CD14-positive monocyte (primary cell): ENCODE data around the gene ARL4D. TPM values are rescaled to one million over a fixed set of nuclear protein-coding genes. Genes with fewer than 3 reads are reported as not detected.
A peak's percentile ranks its signal among the peaks of the same experiment; 100 is the strongest.

Experiments
- DNase-seq, 3 donors: peaks; one replicate each; pipeline ENCODE4 v3.0.0-alpha.2; 2011 to 2022
- H2AFZ ChIP-seq: 2 replicates; pipeline ENCODE4 v1.6.0; 2012; ENCODE audit warnings: mild to moderate bottlenecking, low read depth, low read length, inconsistent platforms; ENCODE audit not compliant: insufficient read depth, poor library complexity, severe bottlenecking
- H3K27ac ChIP-seq, 2 donors: 1 replicate in 1 of 2; 2 replicates in 1 of 2; pipeline ENCODE4 v1.5.1; 2012 to 2013; ENCODE audit warnings: low read length in 2 of 2, control low read depth in 1 of 2, inconsistent platforms in 1 of 2, low read depth in 1 of 2, mild to moderate bottlenecking in 1 of 2
- H3K27me3 ChIP-seq, 2 donors: one replicate each; pipeline versions ENCODE4 v1.6.0 to v1.6.1; 2011 to 2013; ENCODE audit warnings: low read length in 2 of 2; ENCODE audit not compliant: control insufficient read depth in 2 of 2, insufficient read depth in 2 of 2
- H3K36me3 ChIP-seq, 2 donors: replicated peaks in 1 of 2; 1 replicate in 1 of 2; 2 replicates in 1 of 2; pipeline versions ENCODE4 v1.5.1 to v1.6.1; 2012 to 2013; ENCODE audit warnings: low read length in 2 of 2, control low read depth in 1 of 2, inconsistent platforms in 1 of 2, mild to moderate bottlenecking in 1 of 2; ENCODE audit not compliant: insufficient read depth in 2 of 2, control insufficient read depth in 1 of 2
- H3K4me1 ChIP-seq, 2 donors: 1 replicate in 1 of 2; 2 replicates in 1 of 2; pipeline versions ENCODE4 v1.5.1 to v1.6.1; 2012 to 2013; ENCODE audit warnings: low read length in 2 of 2, control low read depth in 1 of 2, inconsistent platforms in 1 of 2, mild to moderate bottlenecking in 1 of 2, moderate library complexity in 1 of 2; ENCODE audit not compliant: insufficient read depth in 2 of 2, control insufficient read depth in 1 of 2
- H3K4me2 ChIP-seq: replicated peaks from 2 replicates; pipeline ENCODE3; 2012; ENCODE audit warnings: low read length, moderate library complexity, mild to moderate bottlenecking; ENCODE audit not compliant: poor library complexity, severe bottlenecking; ENCODE audit errors: extremely low read depth
- H3K4me3 ChIP-seq, 3 experiments: fragments of 200-600 bp in 1 of 3; sonication (generic) in 1 of 3; replicated peaks in 1 of 3; 1 replicate in 2 of 3; 2 replicates in 1 of 3; pipeline ENCODE4 v1.5.1; 2011 to 2013; ENCODE audit warnings: low read length in 3 of 3, mild to moderate bottlenecking in 3 of 3, control low read depth in 2 of 3, low read depth in 2 of 3, inconsistent platforms in 1 of 3, moderate library complexity in 1 of 3
- H3K79me2 ChIP-seq: 2 replicates; pipeline ENCODE4 v1.6.0; 2012; ENCODE audit warnings: mild to moderate bottlenecking, control low read depth, inconsistent platforms, low read length, moderate library complexity; ENCODE audit not compliant: insufficient read depth
- H3K9ac ChIP-seq: 2 replicates; pipeline ENCODE4 v1.6.0; 2017; ENCODE audit warnings: low read length, mild to moderate bottlenecking; ENCODE audit not compliant: insufficient read depth, poor library complexity, severe bottlenecking
- H3K9me3 ChIP-seq, 2 donors: replicated peaks in 1 of 2; 1 replicate in 1 of 2; 2 replicates in 1 of 2; pipeline versions ENCODE4 v1.5.1 to v1.6.1; 2012 to 2013; ENCODE audit warnings: low read length in 2 of 2, control low read depth in 1 of 2; ENCODE audit not compliant: control insufficient read depth in 1 of 2, insufficient read depth in 1 of 2
- H4K20me1 ChIP-seq: 2 replicates; pipeline ENCODE4 v1.6.0; 2012; ENCODE audit warnings: mild to moderate bottlenecking, low read length, control low read depth, moderate library complexity; ENCODE audit not compliant: insufficient read depth
- H3K27ac Mint-ChIP-seq, 7 donors: one replicate each; pipeline ENCODE4 v1.8.0; 2020; ENCODE audit warnings: mild to moderate bottlenecking in 7 of 7, mixed read lengths in 7 of 7, moderate library complexity in 6 of 7, inconsistent platforms in 2 of 7
- H3K27me3 Mint-ChIP-seq, 3 donors: one replicate each; pipeline ENCODE4 v1.8.0; 2021 to 2022; ENCODE audit warnings: low read depth in 3 of 3, mild to moderate bottlenecking in 3 of 3, mixed read lengths in 3 of 3, moderate library complexity in 3 of 3, inconsistent platforms in 1 of 3
- H3K36me3 Mint-ChIP-seq, 2 donors: one replicate each; pipeline ENCODE4 v1.8.0; 2020; ENCODE audit warnings: mixed read lengths in 2 of 2, inconsistent platforms in 1 of 2, mild to moderate bottlenecking in 1 of 2
- H3K4me1 Mint-ChIP-seq: one replicate; pipeline ENCODE4 v1.8.0; 2020; ENCODE audit warnings: mild to moderate bottlenecking, mixed read lengths
- H3K4me3 Mint-ChIP-seq, 2 donors: one replicate each; pipeline ENCODE4 v1.8.0; 2020; ENCODE audit warnings: mild to moderate bottlenecking in 2 of 2, mixed read lengths in 2 of 2, moderate library complexity in 1 of 2
- H3K9me3 Mint-ChIP-seq, 7 donors: one replicate each; pipeline ENCODE4 v1.8.0; 2020 to 2022; ENCODE audit warnings: mixed read lengths in 7 of 7, mild to moderate bottlenecking in 6 of 7, moderate library complexity in 6 of 7, inconsistent platforms in 2 of 7
- WGBS: methylation state at CpG from one replicate; pipeline ENCODE4 v1.1.5; 2013; ENCODE audit warnings: missing lambda C conversion rate; ENCODE audit not compliant: insufficient coverage; 5-methylcytosine and 5-hydroxymethylcytosine counted together
- intact Hi-C, 2 donors: fragments of 100-400 bp; cut with micrococcal nuclease; formaldehyde crosslinking; loops; one replicate each; pipeline versions ENCODE4 v1.15.0 to v1.15.1; 2023
- polyA plus RNA-seq, 3 donors: library from polyadenylated mRNA; depleted of rRNA in 1 of 3; unstranded in 2 of 3; stranded (reverse) in 1 of 3; fragments of 300-500 nt in 2 of 3; fragments of >200 nt in 1 of 3; fragmentation: Illumina TruSeq in 2 of 3; gene quantifications; 1 replicate in 2 of 3; 2 replicates in 1 of 3; pipeline ENCODE4 v1.2.3, GENCODE V29; 2012 to 2021
- TF ChIP-seq, protein P1 (sequence below): fragments of 200-600 bp; IDR thresholded peaks from one replicate; pipeline ENCODE4 v1.8.0; 2022; ENCODE audit warnings: antibody characterized with exemption, mild to moderate bottlenecking

The ARL4D gene
- polyA plus RNA-seq, 3 donors, result 0.75 to 2.4 (median 1.7) TPM

DNA sequence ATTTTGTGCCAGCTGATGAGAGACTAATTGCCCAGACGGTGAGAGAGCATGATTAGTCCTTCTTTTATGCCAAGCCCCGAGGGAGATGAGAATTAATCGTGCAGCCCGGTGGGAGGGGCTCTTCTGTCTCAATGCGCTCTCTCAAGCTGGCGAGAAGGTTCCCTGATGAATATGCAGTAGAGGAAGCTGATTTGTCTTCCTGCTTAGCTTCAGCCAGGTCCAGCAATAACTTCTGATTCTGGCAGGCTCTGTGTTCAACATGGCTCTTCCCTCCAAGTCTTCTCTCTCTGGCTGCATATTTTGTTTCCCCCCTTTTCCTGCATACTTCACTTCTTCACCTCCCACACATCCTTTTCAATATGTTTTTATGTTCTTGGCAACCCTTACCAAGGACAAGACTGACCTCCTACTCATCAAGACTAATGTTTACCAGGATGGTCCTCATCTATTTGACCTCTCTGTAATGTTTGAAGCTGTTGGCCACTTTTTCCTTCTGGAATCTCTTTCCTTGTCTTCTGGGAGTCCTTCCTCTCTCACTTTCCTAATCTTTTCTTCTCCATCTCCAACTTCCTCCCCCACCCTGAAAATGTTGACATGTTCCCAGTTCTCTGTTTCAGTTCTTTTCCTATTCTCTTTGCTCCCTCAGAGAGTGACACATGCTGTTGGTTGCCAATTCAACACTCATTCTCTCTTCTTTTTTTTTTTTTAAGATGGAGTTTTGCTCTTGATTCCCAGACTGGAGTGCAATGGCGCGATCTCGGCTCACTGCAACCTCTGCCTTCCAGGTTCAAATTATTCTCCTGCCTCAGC is 33.1 kb downstream of the ARL4D start:
- H4K20me1 ChIP-seq, result no peaks in the 10 kb centered on the region
- H2AFZ ChIP-seq, result no peak overlapping the region
- H3K27ac ChIP-seq, result no peak overlapping the region
- intact Hi-C loops, result no loop called here
- Mint-ChIP-seq H3K4me1 (peaks cover 9% of the 10 kb centered on the region), H3K27me3 (peaks cover 5 to 25% (median 10%) of the 10 kb centered on the region in 3 donors), H3K36me3 (no peaks in the 10 kb centered on the region), H3K4me3 (peak overlapping the region in 1 of 2 donors; percentile 10), H3K9me3 (peaks cover 0 to 3% (median 0%) of the 10 kb centered on the region in 7 donors), H3K27ac (no peak overlapping the region)
- no peak overlapping the region for H3K4me2 ChIP-seq
- H3K4me1 ChIP-seq, result peaks cover 9 to 10% of the 10 kb centered on the region in 2 donors
- no peaks in the 10 kb centered on the region for H3K36me3 ChIP-seq
- TF ChIP-seq, protein P1, sequence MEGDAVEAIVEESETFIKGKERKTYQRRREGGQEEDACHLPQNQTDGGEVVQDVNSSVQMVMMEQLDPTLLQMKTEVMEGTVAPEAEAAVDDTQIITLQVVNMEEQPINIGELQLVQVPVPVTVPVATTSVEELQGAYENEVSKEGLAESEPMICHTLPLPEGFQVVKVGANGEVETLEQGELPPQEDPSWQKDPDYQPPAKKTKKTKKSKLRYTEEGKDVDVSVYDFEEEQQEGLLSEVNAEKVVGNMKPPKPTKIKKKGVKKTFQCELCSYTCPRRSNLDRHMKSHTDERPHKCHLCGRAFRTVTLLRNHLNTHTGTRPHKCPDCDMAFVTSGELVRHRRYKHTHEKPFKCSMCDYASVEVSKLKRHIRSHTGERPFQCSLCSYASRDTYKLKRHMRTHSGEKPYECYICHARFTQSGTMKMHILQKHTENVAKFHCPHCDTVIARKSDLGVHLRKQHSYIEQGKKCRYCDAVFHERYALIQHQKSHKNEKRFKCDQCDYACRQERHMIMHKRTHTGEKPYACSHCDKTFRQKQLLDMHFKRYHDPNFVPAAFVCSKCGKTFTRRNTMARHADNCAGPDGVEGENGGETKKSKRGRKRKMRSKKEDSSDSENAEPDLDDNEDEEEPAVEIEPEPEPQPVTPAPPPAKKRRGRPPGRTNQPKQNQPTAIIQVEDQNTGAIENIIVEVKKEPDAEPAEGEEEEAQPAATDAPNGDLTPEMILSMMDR, result no peak
- H3K79me2 ChIP-seq, result no peaks in the 10 kb centered on the region
- no peak for DNase-seq
- H3K4me3 ChIP-seq, result no peak overlapping the region
- H3K9ac ChIP-seq, result no peak overlapping the region
- no peaks in the 10 kb centered on the region for H3K9me3 ChIP-seq
- H3K27me3 ChIP-seq, result peaks cover 2 to 5% of the 10 kb centered on the region in 2 donors
- WGBS, result 50% methylated on average over 4 of the region's 9 CpGs

DNA sequence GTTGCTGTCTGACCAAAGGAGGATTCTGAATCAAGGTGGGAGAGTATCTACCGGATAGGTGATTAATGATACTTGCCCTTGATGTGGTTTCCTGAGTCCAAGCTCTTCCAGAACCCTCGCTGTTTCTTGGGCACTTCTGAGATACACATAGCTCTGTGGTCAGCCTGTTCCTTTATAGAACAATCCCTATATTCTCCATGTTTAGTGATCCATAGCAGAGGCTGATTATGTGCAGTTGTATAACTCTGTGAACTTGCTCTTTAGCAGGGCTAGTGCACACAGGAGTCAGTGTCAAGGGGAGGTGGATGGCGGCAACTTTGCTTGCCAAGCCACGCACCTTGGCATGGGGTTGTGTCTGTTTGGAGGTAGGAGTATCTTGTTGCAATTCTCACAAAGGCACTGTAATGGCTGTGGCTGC is 36.1 kb downstream of the ARL4D start:
- no peak overlapping the region for H3K27ac ChIP-seq
- no peaks in the 10 kb centered on the region for H3K9me3 ChIP-seq
- no peak overlapping the region for H3K4me3 ChIP-seq
- H3K4me2 ChIP-seq, result no peak overlapping the region
- peaks cover 9 to 10% of the 10 kb centered on the region in 2 donors for H3K4me1 ChIP-seq
- TF ChIP-seq, protein P1, result no peak
- DNase-seq, result no peak
- H2AFZ ChIP-seq, result no peak overlapping the region
- 94% methylated on average over 3 of the region's 4 CpGs for WGBS
- H3K36me3 Mint-ChIP-seq, result no peaks in the 10 kb centered on the region
- H3K4me3 Mint-ChIP-seq, result no peak overlapping the region
- peaks cover 0 to 3% (median 0%) of the 10 kb centered on the region in 7 donors for H3K9me3 Mint-ChIP-seq
- intact Hi-C loops, result no loop called here
- peaks cover 3 to 24% (median 11%) of the 10 kb centered on the region in 3 donors for H3K27me3 Mint-ChIP-seq
- H3K27ac Mint-ChIP-seq, result no peak overlapping the region
- H4K20me1 ChIP-seq, result no peaks in the 10 kb centered on the region
- no peaks in the 10 kb centered on the region for H3K36me3 ChIP-seq
- no peak overlapping the region for H3K9ac ChIP-seq
- peaks cover 9% of the 10 kb centered on the region for H3K4me1 Mint-ChIP-seq
- peaks cover 2 to 5% of the 10 kb centered on the region in 2 donors for H3K27me3 ChIP-seq
- no peaks in the 10 kb centered on the region for H3K79me2 ChIP-seq
